Type B pancreatic cell (in vitro differentiated cells): Measurements from ENCODE around the gene C1QTNF7. TPM values are rescaled to one million over a fixed set of nuclear protein-coding genes. Genes with fewer than 3 reads are reported as not detected.
A peak's percentile ranks its signal among the peaks of the same experiment; 100 is the strongest.

ENCODE experiments used
- DNase-seq: peaks from one replicate; pipeline ENCODE4 v3.0.0; 2021; ENCODE audit warnings: mixed read lengths; ENCODE audit not compliant: unreplicated experiment; ENCODE audit errors: extremely low spot score
- H3K27ac Mint-ChIP-seq: 2 replicates; pipeline ENCODE4 v1.8.0; 2021; ENCODE audit warnings: mild to moderate bottlenecking, mixed read lengths
- H3K27me3 Mint-ChIP-seq: 2 replicates; pipeline ENCODE4 v1.8.0; 2021; ENCODE audit warnings: mixed read lengths
- H3K36me3 Mint-ChIP-seq: 2 replicates; pipeline ENCODE4 v1.8.0; 2021; ENCODE audit warnings: mixed read lengths
- H3K4me1 Mint-ChIP-seq: one replicate; pipeline ENCODE4 v1.8.0; 2021; ENCODE audit warnings: mixed read lengths; ENCODE audit not compliant: unreplicated experiment
- H3K4me3 Mint-ChIP-seq: 2 replicates; pipeline ENCODE4 v1.8.0; 2021; ENCODE audit warnings: mild to moderate bottlenecking, mixed read lengths
- H3K9me3 Mint-ChIP-seq: 2 replicates; pipeline ENCODE4 v1.8.0; 2021; ENCODE audit warnings: mixed read lengths
- CTCF ChIP-seq: fragments of 200-600 bp; sonication (generic); conservative IDR thresholded peaks from 2 replicates; pipeline ENCODE4 v1.5.0; 2021; ENCODE audit warnings: antibody characterized with exemption, mild to moderate bottlenecking
- total RNA-seq: library from RNA; stranded (reverse); gene quantifications from 2 replicates; pipeline ENCODE4 v1.2.1, GENCODE V29; 2021; ENCODE audit warnings: low replicate concordance

The C1QTNF7 gene
- total RNA-seq, 1 donor from 2014 or later = 1.8 TPM

GRCh38 chr4:15457406-15458201, 29.8 kb downstream of the C1QTNF7 start:
- Mint-ChIP-seq H3K36me3 (no peaks in the 10 kb centered on the region), H3K4me3 (no peak overlapping the region), H3K27ac (peak overlapping the region; percentile 64), H3K27me3 (peaks cover 10% of the 10 kb centered on the region), H3K4me1 (peaks cover 12% of the 10 kb centered on the region), H3K9me3 (no peaks in the 10 kb centered on the region)
- no peak for DNase-seq
- TF ChIP-seq CTCF = peak; percentile 88

GRCh38 chr4:15458616-15459015, 30.8 kb downstream of the C1QTNF7 start:
- H3K4me1 Mint-ChIP-seq = peaks cover 12% of the 10 kb centered on the region
- no peaks in the 10 kb centered on the region for H3K36me3 Mint-ChIP-seq
- H3K9me3 Mint-ChIP-seq = no peaks in the 10 kb centered on the region
- DNase-seq = no peak
- H3K4me3 Mint-ChIP-seq = no peak overlapping the region
- TF ChIP-seq CTCF = no peak
- H3K27ac Mint-ChIP-seq = no peak overlapping the region
- H3K27me3 Mint-ChIP-seq = peaks cover 10% of the 10 kb centered on the region

GRCh38 chr4:15459706-15460105, 31.9 kb downstream of the C1QTNF7 start:
- Mint-ChIP-seq H3K4me3 (no peak overlapping the region), H3K36me3 (no peaks in the 10 kb centered on the region), H3K9me3 (no peaks in the 10 kb centered on the region), H3K4me1 (peaks cover 12% of the 10 kb centered on the region), H3K27ac (no peak overlapping the region), H3K27me3 (peaks cover 10% of the 10 kb centered on the region)
- TF ChIP-seq CTCF = no peak
- DNase-seq = no peak

GRCh38 chr4:15466596-15466995, 38.8 kb downstream of the C1QTNF7 start:
- no peak for DNase-seq
- no peak overlapping the region for H3K4me3 Mint-ChIP-seq
- H3K27me3 Mint-ChIP-seq = no peaks in the 10 kb centered on the region
- H3K27ac Mint-ChIP-seq = no peak overlapping the region
- H3K9me3 Mint-ChIP-seq = no peaks in the 10 kb centered on the region
- H3K36me3 Mint-ChIP-seq = no peaks in the 10 kb centered on the region
- peaks cover 7% of the 10 kb centered on the region for H3K4me1 Mint-ChIP-seq
- no peak for TF ChIP-seq CTCF

- DNase-seq = no peak
- no peak for TF ChIP-seq CTCF
- Mint-ChIP-seq H3K36me3 (no peaks in the 10 kb centered on the region), H3K27ac (peak within 1 kb of the TSS; percentile 34), H3K4me3 (peak within 1 kb of the TSS; percentile 89), H3K27me3 (no peaks in the 10 kb centered on the region), H3K9me3 (no peaks in the 10 kb centered on the region), H3K4me1 (peaks cover 7% of the 10 kb centered on the region)
Measured at GRCh38 chr4:15469402-15470127, 41.7 kb downstream of the C1QTNF7 start, which contains the start of gene CC2D2A. CC2D2A (plus strand) TSS chr4:15469882; CDS start chr4:15475933, 6,051 bp downstream.
